ENCODE measurements around the gene CXXC1. TPM values are rescaled to one million over a fixed set of nuclear protein-coding genes. Genes with fewer than 3 reads are reported as not detected.

CXXC1 gene
- total RNA-seq, 2 experiments from 2014 or later: 87.0 to 88.0 TPM

DNA sequence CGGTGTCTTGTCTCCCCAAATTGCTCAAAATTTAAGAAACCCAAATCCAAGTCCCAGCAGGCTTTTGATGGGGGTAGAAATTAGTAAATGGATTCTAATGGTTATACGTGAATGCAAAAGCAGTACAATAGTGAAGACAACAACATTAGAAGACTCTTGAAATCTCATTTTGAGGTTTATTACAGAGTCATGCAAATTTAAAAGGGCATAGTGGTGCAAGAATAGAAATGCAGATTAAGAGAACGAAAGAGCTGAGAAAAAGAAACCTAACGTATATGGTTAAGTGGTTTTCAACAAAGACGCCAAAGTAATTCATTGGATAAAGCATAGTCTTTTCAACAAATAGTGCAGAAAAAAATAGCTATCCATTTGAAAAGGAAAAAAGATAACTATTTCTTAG is 33.2 kb upstream of the CXXC1 start:
- Mint-ChIP-seq H3K4me3 (peak overlapping the region; percentile 31), H3K9me3 (no peaks in the 10 kb centered on the region), H3K36me3 (ENCODE audit: low read depth) (no peaks in the 10 kb centered on the region), H3K27me3 (peaks cover 3% of the 10 kb centered on the region), H3K27ac (peak overlapping the region; percentile 54), H3K4me1 (ENCODE audit: low read depth) (peaks cover 10% of the 10 kb centered on the region)
- intact Hi-C loops (cut with micrococcal nuclease): no loop called here
- ChIA-PET POLR2A (interaction anchor here (0.9 kb wide), 1 partner anchor 9 kb away, joined by 3 read pairs; no protein-coding TSS in a partner anchor), CTCF (interaction anchor here (0.8 to 1.6 kb wide), 2 partner anchors 37 to 102 kb away, joined by 3 to 10 read pairs; no protein-coding TSS in a partner anchor)
- TF ChIP-seq, protein P1, sequence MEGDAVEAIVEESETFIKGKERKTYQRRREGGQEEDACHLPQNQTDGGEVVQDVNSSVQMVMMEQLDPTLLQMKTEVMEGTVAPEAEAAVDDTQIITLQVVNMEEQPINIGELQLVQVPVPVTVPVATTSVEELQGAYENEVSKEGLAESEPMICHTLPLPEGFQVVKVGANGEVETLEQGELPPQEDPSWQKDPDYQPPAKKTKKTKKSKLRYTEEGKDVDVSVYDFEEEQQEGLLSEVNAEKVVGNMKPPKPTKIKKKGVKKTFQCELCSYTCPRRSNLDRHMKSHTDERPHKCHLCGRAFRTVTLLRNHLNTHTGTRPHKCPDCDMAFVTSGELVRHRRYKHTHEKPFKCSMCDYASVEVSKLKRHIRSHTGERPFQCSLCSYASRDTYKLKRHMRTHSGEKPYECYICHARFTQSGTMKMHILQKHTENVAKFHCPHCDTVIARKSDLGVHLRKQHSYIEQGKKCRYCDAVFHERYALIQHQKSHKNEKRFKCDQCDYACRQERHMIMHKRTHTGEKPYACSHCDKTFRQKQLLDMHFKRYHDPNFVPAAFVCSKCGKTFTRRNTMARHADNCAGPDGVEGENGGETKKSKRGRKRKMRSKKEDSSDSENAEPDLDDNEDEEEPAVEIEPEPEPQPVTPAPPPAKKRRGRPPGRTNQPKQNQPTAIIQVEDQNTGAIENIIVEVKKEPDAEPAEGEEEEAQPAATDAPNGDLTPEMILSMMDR (IDR thresholded peaks at IDR 0.05): no peak
- DNase-seq: no peak
- ATAC-seq: peak; percentile 49

DNA sequence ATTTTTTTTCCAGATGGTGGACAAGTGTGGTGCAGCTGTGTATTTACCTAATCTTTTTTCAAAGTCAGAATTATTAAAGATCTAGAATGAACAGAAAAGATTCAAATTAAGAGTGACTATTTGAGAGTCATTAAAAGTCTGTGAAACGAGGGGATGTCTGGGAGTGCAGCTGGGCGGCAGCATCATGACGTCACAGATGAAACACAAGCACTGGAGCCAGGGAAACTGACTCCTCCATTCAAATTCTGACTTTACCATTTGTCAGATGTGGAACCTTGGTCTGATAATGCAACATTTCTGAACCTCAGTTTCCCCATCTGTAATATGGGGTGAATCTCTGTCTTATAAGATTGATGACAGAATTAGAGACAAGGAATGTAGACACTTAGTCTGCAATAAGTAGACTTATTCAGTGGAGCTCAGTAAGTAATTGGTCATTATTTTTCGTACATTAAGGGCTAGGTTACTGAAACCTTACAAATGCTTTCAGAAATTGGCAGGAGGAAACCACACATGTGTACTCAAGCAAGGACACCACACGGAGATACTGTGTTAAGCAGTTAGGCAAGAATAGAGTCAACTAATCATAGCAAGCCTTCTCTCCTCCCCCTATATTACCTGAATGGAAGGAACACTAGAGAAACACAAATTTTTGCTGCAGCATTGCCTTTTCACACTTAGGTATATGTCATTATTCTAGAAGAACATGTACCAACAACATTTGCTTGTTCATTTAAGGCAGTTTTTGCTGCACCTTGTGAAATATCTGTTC is 27.8 kb upstream of the CXXC1 start:
- peaks cover 3% of the 10 kb centered on the region for H3K4me1 Mint-ChIP-seq (ENCODE audit: low read depth)
- ChIA-PET CTCF (interaction anchor here (1.1 kb wide), 1 partner anchor 42 kb away, joined by 4 read pairs; no protein-coding TSS in a partner anchor), POLR2A (no interaction called here)
- no peaks in the 10 kb centered on the region for H3K9me3 Mint-ChIP-seq
- DNase-seq: no peak
- ATAC-seq: no peak
- no peak overlapping the region for H3K4me3 Mint-ChIP-seq
- no peaks in the 10 kb centered on the region for H3K36me3 Mint-ChIP-seq (ENCODE audit: low read depth)
- intact Hi-C loops (cut with micrococcal nuclease): no loop called here
- TF ChIP-seq, protein P1 (IDR thresholded peaks at IDR 0.05): no peak
- H3K27ac Mint-ChIP-seq: no peak overlapping the region
- H3K27me3 Mint-ChIP-seq: peaks cover 5% of the 10 kb centered on the region

DNA sequence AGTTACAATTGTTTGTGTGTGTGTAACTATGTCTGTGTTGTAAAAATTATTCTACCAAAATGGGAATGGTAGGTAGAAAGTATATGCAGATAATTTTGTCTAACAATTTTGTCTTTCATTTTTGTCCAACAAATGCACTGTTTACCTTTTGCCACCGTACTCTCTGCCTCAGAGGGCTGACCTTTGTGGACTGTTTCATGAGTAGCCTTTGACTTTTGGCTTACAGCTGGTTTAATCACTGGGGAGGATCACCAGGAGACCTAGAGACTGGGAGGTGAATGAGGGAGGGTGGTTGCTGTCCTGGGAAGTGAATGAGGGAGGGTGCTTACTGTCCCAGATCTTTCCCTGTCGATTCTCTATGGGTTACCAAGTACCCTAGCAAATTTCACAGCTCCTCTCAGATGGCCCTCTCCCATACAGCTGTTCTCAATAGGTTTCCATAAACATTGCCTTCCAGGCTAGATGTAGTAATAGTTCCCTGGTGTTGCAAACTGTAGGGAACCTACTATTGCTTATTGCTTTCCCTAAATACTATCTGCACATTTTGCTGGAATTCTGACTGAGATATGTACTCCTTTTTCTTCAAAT is 26.5 kb upstream of the CXXC1 start:
- Mint-ChIP-seq H3K27me3 (peaks cover 5% of the 10 kb centered on the region), H3K9me3 (no peaks in the 10 kb centered on the region), H3K4me1 (ENCODE audit: low read depth) (no peaks in the 10 kb centered on the region), H3K4me3 (no peak overlapping the region), H3K36me3 (ENCODE audit: low read depth) (no peaks in the 10 kb centered on the region), H3K27ac (no peak overlapping the region)
- no peak for ATAC-seq
- intact Hi-C loops (cut with micrococcal nuclease): no loop called here
- DNase-seq: no peak
- CTCF ChIA-PET: interaction anchor here (1.1 kb wide), 1 partner anchor 24 kb away, joined by 3 read pairs; no protein-coding TSS in a partner anchor
- POLR2A ChIA-PET: no interaction called here
- TF ChIP-seq, protein P1 (IDR thresholded peaks at IDR 0.05): no peak

DNA sequence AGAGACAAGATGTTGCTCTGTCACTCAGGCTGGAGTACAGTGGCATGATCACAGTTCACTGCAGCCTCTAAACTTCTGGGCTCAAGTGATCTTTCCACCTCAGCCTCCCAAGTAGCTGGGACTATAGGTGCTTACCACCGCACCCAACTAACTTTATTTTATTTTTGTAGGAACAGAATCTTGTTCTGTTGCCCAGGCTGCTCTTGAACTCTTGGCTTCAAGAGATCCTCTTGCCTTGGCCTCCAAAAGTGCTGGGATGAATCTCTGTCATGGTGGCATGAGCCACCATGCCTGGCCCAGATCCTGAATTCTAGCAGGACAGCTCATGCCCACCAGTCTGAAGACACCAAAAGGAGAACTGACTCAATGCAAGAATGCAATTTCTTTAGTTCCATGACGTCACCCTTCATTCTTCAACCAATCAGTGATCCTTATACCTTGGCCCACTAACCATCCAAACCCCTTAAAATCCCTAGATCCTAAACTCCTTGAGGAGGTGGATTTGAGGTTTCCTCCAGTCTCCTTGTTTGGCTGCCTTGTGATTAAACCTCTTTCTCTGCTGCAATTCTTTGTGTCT is 25.6 kb upstream of the CXXC1 start:
- H3K27me3 Mint-ChIP-seq: peaks cover 5% of the 10 kb centered on the region

More for the DNA sequence above, 25.6 kb upstream of the CXXC1 start:
- ChIA-PET CTCF (no interaction called here), POLR2A (no interaction called here)
- Mint-ChIP-seq H3K36me3 (ENCODE audit: low read depth) (no peaks in the 10 kb centered on the region), H3K9me3 (no peaks in the 10 kb centered on the region), H3K27ac (no peak overlapping the region), H3K4me3 (no peak overlapping the region), H3K4me1 (ENCODE audit: low read depth) (peaks cover 6% of the 10 kb centered on the region)
- no peak for DNase-seq
- TF ChIP-seq, protein P1 (IDR thresholded peaks at IDR 0.05): no peak
- intact Hi-C loops (cut with micrococcal nuclease): no loop called here
- ATAC-seq: no peak
